Measurements from ENCODE around the gene TNIK.

DNA sequence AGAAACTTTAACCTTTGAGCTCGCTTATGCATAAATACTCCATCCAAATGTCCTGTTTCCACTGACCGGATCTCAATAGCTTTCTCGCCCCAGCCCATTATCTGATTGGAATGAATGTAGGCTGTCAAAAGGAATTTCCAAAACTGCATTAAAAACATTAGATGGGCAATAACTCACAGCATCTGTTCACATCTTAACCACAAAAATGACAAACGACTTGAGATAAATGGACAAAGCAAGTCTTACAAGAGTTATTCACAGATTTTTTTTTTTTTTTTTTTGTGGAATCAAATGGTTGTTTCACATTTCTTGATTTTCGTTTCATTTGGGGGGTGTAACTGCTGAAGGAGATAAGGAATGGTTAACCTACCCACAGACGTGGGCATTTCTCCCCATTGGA, 394.0 kb downstream of the TNIK start:
- TF ChIP-seq, protein P1, sequence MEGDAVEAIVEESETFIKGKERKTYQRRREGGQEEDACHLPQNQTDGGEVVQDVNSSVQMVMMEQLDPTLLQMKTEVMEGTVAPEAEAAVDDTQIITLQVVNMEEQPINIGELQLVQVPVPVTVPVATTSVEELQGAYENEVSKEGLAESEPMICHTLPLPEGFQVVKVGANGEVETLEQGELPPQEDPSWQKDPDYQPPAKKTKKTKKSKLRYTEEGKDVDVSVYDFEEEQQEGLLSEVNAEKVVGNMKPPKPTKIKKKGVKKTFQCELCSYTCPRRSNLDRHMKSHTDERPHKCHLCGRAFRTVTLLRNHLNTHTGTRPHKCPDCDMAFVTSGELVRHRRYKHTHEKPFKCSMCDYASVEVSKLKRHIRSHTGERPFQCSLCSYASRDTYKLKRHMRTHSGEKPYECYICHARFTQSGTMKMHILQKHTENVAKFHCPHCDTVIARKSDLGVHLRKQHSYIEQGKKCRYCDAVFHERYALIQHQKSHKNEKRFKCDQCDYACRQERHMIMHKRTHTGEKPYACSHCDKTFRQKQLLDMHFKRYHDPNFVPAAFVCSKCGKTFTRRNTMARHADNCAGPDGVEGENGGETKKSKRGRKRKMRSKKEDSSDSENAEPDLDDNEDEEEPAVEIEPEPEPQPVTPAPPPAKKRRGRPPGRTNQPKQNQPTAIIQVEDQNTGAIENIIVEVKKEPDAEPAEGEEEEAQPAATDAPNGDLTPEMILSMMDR (IDR thresholded peaks at IDR 0.05; ENCODE audit: low read depth, low read length, poor library complexity, severe bottlenecking) = no peak
- no peak for TF ChIP-seq EZH2phosphoT487 (IDR thresholded peaks at IDR 0.05; ENCODE audit: borderline replicate concordance, low read length)

Measured in DOHH2 (cell line).